Gastroesophageal sphincter (tissue), 3 donors: ENCODE measurements around the gene MLLT10.

ENCODE experiments used
- CTCF ChIP-seq, 4 experiments: fragments of 200-600 bp in 2 of 4; fragments of 450-650 bp in 2 of 4; sonication (generic) in 1 of 4; IDR thresholded peaks; one replicate each; pipeline ENCODE4 v1.5.1; 2017 to 2019; ENCODE audit warnings: antibody characterized with exemption in 4 of 4, mild to moderate bottlenecking in 2 of 4, moderate library complexity in 2 of 4
- EP300 ChIP-seq: sonication (generic); formaldehyde crosslinking; IDR thresholded peaks from one replicate; pipeline ENCODE4 v1.6.1; 2017; ENCODE audit warnings: antibody characterized with exemption, mild to moderate bottlenecking
- POLR2A ChIP-seq, 2 donors: fragments of 450-650 bp; IDR thresholded peaks; one replicate each; pipeline ENCODE4 v1.6.1; 2017; ENCODE audit warnings: antibody characterized with exemption in 2 of 2, mild to moderate bottlenecking in 2 of 2, moderate library complexity in 1 of 2
- POLR2AphosphoS5 ChIP-seq: sonication (generic); formaldehyde crosslinking; IDR thresholded peaks from one replicate; pipeline ENCODE4 v1.6.1; 2017; ENCODE audit warnings: antibody characterized with exemption

- no peak for TF ChIP-seq POLR2A (IDR thresholded peaks at IDR 0.05)
- TF ChIP-seq CTCF (IDR thresholded peaks at IDR 0.05): no peak
- no peak for TF ChIP-seq EP300
- TF ChIP-seq POLR2AphosphoS5: no peak
Observed at GRCh38 chr10:21523557-21524008, 10.4 kb upstream of the MLLT10 start.
